HepG2 (cell line): ENCODE results near the gene WTAP. TPM values are rescaled to one million over a fixed set of nuclear protein-coding genes. Genes with fewer than 3 reads are reported as not detected.

Source experiments
- KLF15 ChIP-seq: sonication (generic); formaldehyde crosslinking; IDR thresholded peaks from 2 replicates; pipeline ENCODE4 v1.8.1; 2023; ENCODE audit warnings: borderline replicate concordance, mild to moderate bottlenecking, inconsistent platforms, missing genetic modification reagents, mixed read lengths
- MBD4 ChIP-seq: IDR thresholded peaks from 2 replicates; pipeline ENCODE4 v1.6.1; 2012; ENCODE audit warnings: low read length, inconsistent platforms, borderline replicate concordance
- RFX1 ChIP-seq: fragments of 450-650 bp; IDR thresholded peaks from 2 replicates; pipeline ENCODE4 v1.6.1; 2017
- SALL1 ChIP-seq: sonication (generic); formaldehyde crosslinking; IDR thresholded peaks from 2 replicates; pipeline ENCODE4 v1.8.0; 2022; ENCODE audit warnings: mild to moderate bottlenecking, missing genetic modification reagents
- SIN3B ChIP-seq: fragments of 150-350 bp; IDR thresholded peaks from 2 replicates; pipeline ENCODE4 v1.6.1; 2014; ENCODE audit warnings: low read length
- STAT5B ChIP-seq: sonication (generic); formaldehyde crosslinking; IDR thresholded peaks from 2 replicates; pipeline ENCODE4 v1.4.0; 2020; ENCODE audit warnings: missing genetic modification reagents
- ZFAT ChIP-seq: sonication (generic); formaldehyde crosslinking; conservative IDR thresholded peaks from 2 replicates; pipeline ENCODE4 v1.8.1; 2023; ENCODE audit warnings: missing genetic modification reagents, inconsistent platforms
- ZFP90 ChIP-seq: sonication (generic); formaldehyde crosslinking; IDR thresholded peaks from 2 replicates; pipeline ENCODE4 v1.8.0; 2022; ENCODE audit warnings: missing genetic modification reagents, mild to moderate bottlenecking, inconsistent platforms, borderline replicate concordance
- ZNF577 ChIP-seq: sonication (generic); formaldehyde crosslinking; IDR thresholded peaks from 2 replicates; pipeline ENCODE4 v1.4.0; 2020; ENCODE audit warnings: mild to moderate bottlenecking, low read depth, missing genetic modification reagents, borderline replicate concordance
- ZNF891 ChIP-seq: sonication (generic); formaldehyde crosslinking; IDR thresholded peaks from 2 replicates; pipeline ENCODE4 v1.5.0; 2020; ENCODE audit warnings: mild to moderate bottlenecking, missing genetic modification reagents
- polyA plus RNA-seq, 8 experiments: library from polyadenylated mRNA; depleted of rRNA in 3 of 8; stranded (reverse) in 7 of 8; unstranded in 1 of 8; fragments of >200 nt; fragmentation: Illumina TruSeq in 4 of 8; extraction: Trizol in 4 of 8; gene quantifications; 2 replicates each; pipeline versions ENCODE4 v1.2.1 to v1.2.3, GENCODE V29; 2011 to 2016; ENCODE audit warnings: low read depth in 4 of 8, missing spikeins in 1 of 8, mixed read lengths in 1 of 8; ENCODE audit not compliant: insufficient read depth in 1 of 8
- total RNA-seq, 5 experiments: library from RNA; depleted of rRNA; stranded (reverse); fragments of >200 nt; fragmentation: Illumina TruSeq; extraction: Trizol; gene quantifications; 2 replicates each; pipeline ENCODE4 v1.2.3, GENCODE V29; 2016; ENCODE audit warnings: low read depth in 1 of 5
- TF ChIP-seq, protein P1 (sequence below): sonication (generic); formaldehyde crosslinking; IDR thresholded peaks from 2 replicates; pipeline ENCODE4 v1.8.1; 2023; ENCODE audit warnings: mild to moderate bottlenecking, missing genetic modification reagents
- TF ChIP-seq, protein P2 (sequence below): sonication (generic); formaldehyde crosslinking; IDR thresholded peaks from 2 replicates; pipeline ENCODE4 v1.4.0; 2020; ENCODE audit warnings: mild to moderate bottlenecking, missing genetic modification reagents
- TF ChIP-seq, protein P3 (sequence below): sonication (generic); formaldehyde crosslinking; IDR thresholded peaks from 2 replicates; pipeline ENCODE4 v1.4.0; 2020; ENCODE audit warnings: mild to moderate bottlenecking, missing genetic modification reagents, borderline replicate concordance
- TF ChIP-seq, protein P4 (sequence below): sonication (generic); formaldehyde crosslinking; IDR thresholded peaks from 2 replicates; pipeline ENCODE4 v1.4.0; 2020; ENCODE audit warnings: mild to moderate bottlenecking, missing genetic modification reagents, borderline replicate concordance
- TF ChIP-seq, protein P5 (sequence below): sonication (generic); formaldehyde crosslinking; IDR thresholded peaks from 2 replicates; pipeline ENCODE4 v1.8.0; 2022; ENCODE audit warnings: mild to moderate bottlenecking, missing genetic modification reagents
- TF ChIP-seq, protein P6 (sequence below): IDR thresholded peaks from 2 replicates; pipeline ENCODE4 v1.6.1; 2016

WTAP gene
- total and polyA plus RNA-seq, 2 of the 13 experiments (the other 11 are each of a cell fraction or from before 2014, with no cell fraction given), result 31.6 to 167 TPM

DNA sequence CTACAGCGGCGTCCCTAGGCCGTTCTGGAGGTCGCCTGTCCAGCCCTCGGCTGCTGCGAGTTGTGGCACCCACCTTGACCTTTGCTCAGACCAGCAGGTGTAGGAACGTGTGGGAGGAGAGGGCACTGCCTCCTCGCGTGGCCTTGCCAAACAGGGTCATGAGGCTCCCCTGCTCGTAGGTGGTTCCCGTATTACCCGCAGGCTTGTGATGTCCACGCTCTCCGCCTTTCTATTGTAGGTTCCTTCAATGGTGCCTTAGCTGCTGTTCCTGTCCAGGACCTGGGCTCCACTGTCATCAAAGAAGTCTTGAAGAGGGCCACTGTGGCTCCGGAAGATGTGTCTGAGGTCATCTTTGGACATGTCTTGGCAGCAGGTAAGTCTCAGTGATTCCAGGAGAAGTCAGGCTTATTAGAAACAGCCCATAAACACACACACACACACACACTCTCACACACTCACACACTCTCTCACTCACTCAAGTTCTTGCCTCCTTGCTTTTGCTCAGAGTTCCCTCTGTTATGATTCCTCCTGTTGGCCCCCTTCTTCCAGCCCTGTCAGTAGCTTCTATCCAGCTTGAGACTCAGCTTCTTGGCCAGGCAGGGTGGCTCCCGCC lies 35.5 kb downstream of the WTAP start (continued):
- TF ChIP-seq, protein P1, sequence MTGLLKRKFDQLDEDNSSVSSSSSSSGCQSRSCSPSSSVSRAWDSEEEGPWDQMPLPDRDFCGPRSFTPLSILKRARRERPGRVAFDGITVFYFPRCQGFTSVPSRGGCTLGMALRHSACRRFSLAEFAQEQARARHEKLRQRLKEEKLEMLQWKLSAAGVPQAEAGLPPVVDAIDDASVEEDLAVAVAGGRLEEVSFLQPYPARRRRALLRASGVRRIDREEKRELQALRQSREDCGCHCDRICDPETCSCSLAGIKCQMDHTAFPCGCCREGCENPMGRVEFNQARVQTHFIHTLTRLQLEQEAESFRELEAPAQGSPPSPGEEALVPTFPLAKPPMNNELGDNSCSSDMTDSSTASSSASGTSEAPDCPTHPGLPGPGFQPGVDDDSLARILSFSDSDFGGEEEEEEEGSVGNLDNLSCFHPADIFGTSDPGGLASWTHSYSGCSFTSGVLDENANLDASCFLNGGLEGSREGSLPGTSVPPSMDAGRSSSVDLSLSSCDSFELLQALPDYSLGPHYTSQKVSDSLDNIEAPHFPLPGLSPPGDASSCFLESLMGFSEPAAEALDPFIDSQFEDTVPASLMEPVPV (CRISPR knock-in tag), result 0 out of 2 replicates have a peak, but pooled peaks have one; percentile 7
- TF ChIP-seq KLF15 (CRISPR knock-in tag) (0 out of 2 replicates have a peak, but pooled peaks have one; percentile 84), SALL1 (CRISPR knock-in tag) (peak; percentile 92), RFX1 (no peak), STAT5B (CRISPR knock-in tag) (peak; percentile 46; the same call in 1 of the 2 replicates), ZNF577 (CRISPR knock-in tag) (no peak), ZFAT (CRISPR knock-in tag) (no peak), ZNF891 (CRISPR knock-in tag) (peak; percentile 32), ZFP90 (CRISPR knock-in tag) (peak; percentile 4; the same call in 1 of the 2 replicates), MBD4 (no peak), SIN3B (no peak)
- TF ChIP-seq, protein P2, sequence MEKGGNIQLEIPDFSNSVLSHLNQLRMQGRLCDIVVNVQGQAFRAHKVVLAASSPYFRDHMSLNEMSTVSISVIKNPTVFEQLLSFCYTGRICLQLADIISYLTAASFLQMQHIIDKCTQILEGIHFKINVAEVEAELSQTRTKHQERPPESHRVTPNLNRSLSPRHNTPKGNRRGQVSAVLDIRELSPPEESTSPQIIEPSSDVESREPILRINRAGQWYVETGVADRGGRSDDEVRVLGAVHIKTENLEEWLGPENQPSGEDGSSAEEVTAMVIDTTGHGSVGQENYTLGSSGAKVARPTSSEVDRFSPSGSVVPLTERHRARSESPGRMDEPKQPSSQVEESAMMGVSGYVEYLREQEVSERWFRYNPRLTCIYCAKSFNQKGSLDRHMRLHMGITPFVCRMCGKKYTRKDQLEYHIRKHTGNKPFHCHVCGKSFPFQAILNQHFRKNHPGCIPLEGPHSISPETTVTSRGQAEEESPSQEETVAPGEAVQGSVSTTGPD (CRISPR knock-in tag), result peak; percentile 36; the same call in 1 of the 2 replicates
- TF ChIP-seq, protein P3, sequence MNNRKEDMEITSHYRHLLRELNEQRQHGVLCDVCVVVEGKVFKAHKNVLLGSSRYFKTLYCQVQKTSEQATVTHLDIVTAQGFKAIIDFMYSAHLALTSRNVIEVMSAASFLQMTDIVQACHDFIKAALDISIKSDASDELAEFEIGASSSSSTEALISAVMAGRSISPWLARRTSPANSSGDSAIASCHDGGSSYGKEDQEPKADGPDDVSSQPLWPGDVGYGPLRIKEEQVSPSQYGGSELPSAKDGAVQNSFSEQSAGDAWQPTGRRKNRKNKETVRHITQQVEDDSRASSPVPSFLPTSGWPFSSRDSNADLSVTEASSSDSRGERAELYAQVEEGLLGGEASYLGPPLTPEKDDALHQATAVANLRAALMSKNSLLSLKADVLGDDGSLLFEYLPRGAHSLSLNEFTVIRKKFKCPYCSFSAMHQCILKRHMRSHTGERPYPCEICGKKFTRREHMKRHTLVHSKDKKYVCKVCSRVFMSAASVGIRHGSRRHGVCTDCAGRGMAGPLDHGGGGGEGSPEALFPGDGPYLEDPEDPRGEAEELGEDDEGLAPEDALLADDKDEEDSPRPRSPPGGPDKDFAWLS, result no peak
- TF ChIP-seq, protein P4, sequence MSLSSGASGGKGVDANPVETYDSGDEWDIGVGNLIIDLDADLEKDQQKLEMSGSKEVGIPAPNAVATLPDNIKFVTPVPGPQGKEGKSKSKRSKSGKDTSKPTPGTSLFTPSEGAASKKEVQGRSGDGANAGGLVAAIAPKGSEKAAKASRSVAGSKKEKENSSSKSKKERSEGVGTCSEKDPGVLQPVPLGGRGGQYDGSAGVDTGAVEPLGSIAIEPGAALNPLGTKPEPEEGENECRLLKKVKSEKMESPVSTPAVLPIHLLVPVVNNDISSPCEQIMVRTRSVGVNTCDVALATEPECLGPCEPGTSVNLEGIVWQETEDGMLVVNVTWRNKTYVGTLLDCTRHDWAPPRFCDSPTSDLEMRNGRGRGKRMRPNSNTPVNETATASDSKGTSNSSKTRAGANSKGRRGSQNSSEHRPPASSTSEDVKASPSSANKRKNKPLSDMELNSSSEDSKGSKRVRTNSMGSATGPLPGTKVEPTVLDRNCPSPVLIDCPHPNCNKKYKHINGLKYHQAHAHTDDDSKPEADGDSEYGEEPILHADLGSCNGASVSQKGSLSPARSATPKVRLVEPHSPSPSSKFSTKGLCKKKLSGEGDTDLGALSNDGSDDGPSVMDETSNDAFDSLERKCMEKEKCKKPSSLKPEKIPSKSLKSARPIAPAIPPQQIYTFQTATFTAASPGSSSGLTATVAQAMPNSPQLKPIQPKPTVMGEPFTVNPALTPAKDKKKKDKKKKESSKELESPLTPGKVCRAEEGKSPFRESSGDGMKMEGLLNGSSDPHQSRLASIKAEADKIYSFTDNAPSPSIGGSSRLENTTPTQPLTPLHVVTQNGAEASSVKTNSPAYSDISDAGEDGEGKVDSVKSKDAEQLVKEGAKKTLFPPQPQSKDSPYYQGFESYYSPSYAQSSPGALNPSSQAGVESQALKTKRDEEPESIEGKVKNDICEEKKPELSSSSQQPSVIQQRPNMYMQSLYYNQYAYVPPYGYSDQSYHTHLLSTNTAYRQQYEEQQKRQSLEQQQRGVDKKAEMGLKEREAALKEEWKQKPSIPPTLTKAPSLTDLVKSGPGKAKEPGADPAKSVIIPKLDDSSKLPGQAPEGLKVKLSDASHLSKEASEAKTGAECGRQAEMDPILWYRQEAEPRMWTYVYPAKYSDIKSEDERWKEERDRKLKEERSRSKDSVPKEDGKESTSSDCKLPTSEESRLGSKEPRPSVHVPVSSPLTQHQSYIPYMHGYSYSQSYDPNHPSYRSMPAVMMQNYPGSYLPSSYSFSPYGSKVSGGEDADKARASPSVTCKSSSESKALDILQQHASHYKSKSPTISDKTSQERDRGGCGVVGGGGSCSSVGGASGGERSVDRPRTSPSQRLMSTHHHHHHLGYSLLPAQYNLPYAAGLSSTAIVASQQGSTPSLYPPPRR (CRISPR knock-in tag), result 0 out of 2 replicates have a peak, but pooled peaks have one; percentile 45
- TF ChIP-seq, protein P5, sequence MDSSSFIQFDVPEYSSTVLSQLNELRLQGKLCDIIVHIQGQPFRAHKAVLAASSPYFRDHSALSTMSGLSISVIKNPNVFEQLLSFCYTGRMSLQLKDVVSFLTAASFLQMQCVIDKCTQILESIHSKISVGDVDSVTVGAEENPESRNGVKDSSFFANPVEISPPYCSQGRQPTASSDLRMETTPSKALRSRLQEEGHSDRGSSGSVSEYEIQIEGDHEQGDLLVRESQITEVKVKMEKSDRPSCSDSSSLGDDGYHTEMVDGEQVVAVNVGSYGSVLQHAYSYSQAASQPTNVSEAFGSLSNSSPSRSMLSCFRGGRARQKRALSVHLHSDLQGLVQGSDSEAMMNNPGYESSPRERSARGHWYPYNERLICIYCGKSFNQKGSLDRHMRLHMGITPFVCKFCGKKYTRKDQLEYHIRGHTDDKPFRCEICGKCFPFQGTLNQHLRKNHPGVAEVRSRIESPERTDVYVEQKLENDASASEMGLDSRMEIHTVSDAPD (CRISPR knock-in tag), result peak; percentile 45; the same call in 1 of the 2 replicates
- TF ChIP-seq, protein P6, sequence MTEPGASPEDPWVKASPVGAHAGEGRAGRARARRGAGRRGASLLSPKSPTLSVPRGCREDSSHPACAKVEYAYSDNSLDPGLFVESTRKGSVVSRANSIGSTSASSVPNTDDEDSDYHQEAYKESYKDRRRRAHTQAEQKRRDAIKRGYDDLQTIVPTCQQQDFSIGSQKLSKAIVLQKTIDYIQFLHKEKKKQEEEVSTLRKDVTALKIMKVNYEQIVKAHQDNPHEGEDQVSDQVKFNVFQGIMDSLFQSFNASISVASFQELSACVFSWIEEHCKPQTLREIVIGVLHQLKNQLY (CRISPR knock-in tag), result peak; percentile 79; the same call in 1 of the 2 replicates
